ENCODE results near the gene JPH2. TPM values are rescaled to one million over a fixed set of nuclear protein-coding genes. Genes with fewer than 3 reads are reported as not detected.
"Not testable (repeated sequence)": the region's sequence is repeated elsewhere in the genome, so short reads cannot be mapped to it uniquely, and the experiment has no call there.

The JPH2 gene
- total RNA-seq, 1 donor from 2014 or later, result 0.13 TPM

GRCh38 chr20:44159125-44159524 lies 27.9 kb downstream of the JPH2 start:
- no peak for DNase-seq (ENCODE audit: low read depth in 2 of 2)

GRCh38 chr20:44157061-44157460 lies 29.9 kb downstream of the JPH2 start:
- no peak for DNase-seq (ENCODE audit: low read depth in 2 of 2)

DNA sequence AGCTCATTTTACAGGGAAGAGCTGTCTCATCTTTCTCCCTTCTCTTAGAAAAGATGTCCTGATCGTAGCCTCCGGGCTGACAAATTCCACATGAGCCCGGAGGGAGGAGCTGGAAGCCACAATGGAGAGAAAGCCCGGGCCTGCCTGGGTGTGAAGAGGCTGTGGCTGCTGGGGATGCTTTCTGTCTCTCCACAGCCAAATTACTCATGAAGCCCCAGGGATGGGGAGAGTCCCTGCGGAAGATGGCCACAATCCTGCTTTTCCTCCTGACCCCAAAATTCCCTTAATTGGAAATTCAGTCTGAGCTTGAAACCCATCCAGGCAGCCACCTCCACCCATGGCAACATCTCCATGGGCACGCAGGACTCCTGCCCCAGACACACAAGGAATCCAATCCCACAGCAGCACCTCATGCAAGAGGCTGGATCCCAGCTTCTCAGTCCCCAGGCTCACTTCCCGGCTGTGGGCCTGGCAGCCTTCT lies 32.4 kb downstream of the JPH2 start:
- no peak for DNase-seq (ENCODE audit: low read depth in 2 of 2)

- no peak for DNase-seq (ENCODE audit: low read depth in 2 of 2)
Observed at GRCh38 chr20:44153636-44154043, 33.3 kb downstream of the JPH2 start.

- DNase-seq (ENCODE audit: low read depth in 2 of 2), result no peak
Observed at GRCh38 chr20:44151621-44152416, 35.2 kb downstream of the JPH2 start.

DNA sequence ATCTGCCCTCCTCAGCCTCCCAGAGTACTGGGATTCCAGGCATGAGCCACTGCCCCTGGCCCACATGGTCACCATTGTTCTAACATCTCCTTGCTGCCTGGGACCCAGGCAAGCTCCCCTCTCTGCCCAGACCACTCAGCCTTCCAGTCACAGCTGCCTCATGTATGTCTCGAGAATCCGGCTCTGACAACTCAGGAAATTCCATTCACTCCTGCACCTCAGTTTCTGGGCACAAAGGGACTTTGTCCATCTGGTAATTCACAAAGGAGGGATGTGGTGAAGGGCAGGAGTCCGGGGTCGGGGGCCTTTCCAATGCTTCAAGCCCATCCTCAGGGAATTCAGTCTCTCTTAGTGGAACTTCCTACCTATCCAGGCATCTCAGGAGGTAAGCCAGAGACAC lies 40.7 kb downstream of the JPH2 start:
- no peak for DNase-seq (ENCODE audit: low read depth in 2 of 2)

DNA sequence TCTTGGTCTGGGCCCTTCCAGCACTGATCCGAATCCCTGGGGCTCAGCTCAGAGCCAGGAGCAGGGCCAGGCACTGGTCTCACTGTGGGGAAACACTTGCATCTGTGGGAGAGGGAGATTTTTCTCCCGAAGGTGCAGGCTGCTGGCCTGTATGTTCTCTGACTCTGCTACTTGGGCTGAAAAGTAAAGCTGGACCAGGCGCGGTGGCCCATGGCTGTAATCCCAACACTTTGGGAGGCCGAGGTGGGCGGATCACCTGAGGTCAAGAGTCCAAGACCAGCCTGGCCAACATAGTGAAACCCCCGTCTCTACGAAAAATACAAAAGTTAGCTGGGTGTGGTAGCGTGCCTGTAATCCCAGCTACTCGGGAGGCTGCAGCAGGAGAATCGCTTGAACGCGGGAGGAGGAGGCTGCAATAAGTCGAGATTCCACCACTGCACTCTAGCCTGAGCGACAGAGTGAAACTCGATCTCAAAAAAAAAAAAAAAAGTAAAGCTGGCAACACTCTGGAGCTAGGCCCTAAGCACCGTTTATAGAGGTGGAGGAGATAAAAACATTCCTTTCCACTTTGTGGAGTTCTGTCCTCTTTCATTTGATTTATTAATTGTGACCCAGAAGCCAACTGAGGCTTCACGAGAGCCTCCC lies 41.7 kb downstream of the JPH2 start:
- DNase-seq (ENCODE audit: low read depth in 2 of 2), result no peak

DNA sequence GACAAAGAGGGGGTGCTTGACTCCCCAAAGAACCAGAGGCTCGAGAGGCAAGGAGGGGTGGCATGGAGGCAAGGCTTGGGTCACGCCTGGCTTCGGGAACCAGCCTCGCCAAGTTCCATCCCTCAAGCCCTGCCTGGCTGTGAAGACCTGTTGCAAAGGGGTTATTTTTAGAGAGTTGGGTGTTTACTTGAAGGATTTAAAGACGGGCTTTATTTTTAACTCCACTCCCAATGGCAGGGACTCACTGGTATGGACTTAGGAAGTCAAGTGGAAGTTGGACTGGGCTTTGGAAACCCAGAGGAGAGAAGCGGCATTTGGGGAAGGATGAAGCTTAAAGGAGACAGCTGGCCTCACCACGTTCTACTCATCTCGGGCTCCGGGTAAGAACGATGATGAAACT lies 43.1 kb downstream of the JPH2 start:
- no peak for DNase-seq (ENCODE audit: low read depth in 2 of 2)

DNA sequence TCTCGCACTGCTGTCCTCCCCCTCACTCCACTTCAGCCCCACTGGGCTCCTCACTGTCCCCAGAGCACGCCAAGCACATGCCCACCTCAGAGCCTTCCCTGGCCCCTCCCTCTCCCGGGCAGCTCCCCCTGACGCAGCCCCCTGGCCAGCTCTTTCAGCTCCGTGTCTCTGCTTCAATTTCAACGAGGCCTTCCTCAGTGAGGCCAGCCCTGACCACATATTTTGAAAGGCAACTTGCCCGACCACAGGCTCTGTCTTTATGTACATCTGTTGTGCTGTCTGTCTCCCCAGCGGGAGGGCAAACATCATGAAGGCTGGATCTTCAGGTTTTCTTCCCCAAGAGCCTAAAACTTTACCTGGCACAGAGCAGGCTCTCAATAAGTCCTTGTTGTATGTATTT lies 44.6 kb downstream of the JPH2 start:
- no peak for DNase-seq (ENCODE audit: low read depth in 2 of 2)

DNA sequence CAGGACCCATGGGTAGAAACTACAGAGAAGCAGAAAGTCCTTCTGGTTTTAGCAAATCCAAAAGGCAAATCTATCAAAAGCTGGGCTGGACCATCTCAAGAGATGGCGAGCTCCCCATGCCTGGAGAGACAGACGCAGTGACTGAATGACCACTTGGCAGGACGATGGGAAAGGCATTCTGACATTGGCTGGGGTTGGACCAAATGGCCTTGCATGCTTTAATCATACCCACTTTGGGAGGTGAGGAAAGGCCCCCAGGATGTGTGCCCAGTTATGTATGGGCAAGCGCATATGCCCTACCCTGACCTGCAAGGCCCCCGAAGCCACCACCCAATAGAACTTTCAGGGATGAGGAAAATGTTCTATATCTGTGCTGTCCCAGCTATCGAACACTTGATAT lies 45.1 kb downstream of the JPH2 start:
- no peak for DNase-seq (ENCODE audit: low read depth in 2 of 2)

DNA sequence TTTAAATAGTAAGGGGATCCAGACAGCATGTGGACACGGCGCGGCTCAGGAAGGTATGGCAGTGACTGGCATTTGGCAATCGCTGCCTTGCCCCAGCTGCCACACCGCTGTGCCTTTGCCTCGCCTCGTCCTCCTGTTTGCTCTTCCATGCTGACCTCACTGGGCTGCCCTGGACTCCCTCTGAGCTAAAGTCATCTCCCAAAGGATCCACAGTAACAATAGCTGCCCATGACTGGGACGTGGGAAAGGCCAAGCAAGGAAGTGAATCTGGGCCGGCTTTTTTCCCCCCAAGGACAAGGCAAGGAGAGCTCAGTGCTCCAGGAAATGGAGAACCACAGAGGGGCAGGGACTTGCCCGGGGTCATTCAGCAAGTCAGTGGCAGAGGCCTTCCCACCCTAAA lies 48.1 kb downstream of the JPH2 start:
- DNase-seq (ENCODE audit: low read depth in 2 of 2), result peak in 1 of 2 donors; percentile 37

DNA sequence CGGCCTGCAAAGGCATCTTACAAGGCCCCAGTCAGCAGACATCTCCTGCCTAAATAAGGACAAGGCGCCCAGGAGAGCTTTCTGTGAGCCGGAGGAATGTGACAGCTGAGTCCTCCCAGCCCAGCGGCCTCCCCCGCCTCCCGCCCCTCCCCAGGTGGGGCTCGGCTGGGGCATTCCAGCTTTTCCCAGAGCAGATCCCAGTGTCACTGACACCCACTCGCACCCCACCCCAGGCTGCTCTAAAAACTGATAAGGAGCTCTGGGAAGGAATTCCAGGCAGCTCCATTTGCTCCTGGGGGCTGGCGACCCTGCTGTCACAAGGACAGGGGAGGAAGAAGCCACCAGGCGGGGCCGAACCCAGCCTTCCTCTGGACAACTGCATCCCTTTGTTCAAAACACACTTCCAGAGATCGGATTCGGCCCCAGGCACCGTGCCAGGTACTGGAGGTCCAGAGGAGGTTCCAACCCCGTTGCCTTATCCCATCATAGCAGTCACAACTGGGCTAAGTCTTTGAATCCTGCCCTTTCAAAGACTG lies 49.7 kb downstream of the JPH2 start:
- DNase-seq (ENCODE audit: low read depth in 2 of 2), result no peak

GRCh38 chr20:44136579-44137265 lies 50.3 kb downstream of the JPH2 start:
- DNase-seq (ENCODE audit: low read depth in 2 of 2), result no peak

DNA sequence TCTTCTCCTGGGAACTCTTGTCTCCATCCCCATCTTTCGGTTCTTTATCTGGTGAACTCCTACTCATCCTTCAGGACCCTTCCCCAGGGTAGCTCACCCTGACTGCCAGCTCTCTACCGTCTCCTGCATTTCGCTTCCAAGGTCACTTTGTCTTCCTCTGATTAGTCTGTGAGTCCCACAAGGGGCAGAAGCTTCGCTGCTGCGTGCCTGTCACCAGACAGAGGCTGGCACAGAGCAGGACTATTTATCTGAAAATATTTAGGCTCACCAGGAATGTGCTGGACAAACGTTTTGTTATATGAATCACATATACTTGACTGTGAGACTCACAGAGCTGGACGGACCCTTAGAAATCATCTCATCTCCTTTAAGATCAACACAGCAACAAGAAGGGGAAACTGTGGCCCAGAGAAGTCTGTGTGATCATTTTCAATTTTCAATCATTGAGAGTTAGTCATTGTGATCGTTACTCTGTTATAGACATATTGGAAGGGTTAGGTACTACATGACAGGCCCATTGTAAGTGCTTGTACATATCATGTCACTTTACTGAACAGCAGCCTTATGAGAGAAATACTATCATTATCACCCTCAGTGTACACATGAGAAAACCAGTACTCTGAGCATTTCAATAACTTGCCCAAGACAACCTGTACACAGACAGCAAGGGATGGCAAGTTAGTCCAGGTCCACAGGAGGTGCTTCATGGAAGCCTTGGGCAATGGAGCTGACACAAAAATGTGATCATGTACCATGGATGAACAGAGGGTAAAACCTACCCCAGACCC lies 51.4 kb downstream of the JPH2 start:
- DNase-seq (ENCODE audit: low read depth in 2 of 2), result no peak

DNA sequence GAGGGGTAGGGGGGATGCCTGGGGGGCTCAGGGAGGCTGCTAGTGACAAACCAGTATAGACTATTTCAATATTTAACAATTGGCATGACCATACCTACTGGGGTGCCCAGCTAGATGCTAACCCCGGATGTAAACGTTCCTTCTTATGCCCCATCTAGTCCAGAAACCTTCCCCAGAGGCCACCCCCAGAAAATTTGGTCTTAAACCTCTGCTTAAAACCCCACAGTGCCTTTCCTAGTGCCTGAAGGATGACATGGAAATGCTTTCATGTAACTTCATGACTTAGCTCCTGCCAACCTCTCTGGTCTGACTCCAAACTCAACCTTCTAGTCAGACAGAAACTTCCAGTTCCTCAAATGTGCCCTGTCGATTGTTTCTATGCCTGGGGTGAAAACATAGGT lies 52.0 kb downstream of the JPH2 start:
- no peak for DNase-seq (ENCODE audit: low read depth in 2 of 2)

DNA sequence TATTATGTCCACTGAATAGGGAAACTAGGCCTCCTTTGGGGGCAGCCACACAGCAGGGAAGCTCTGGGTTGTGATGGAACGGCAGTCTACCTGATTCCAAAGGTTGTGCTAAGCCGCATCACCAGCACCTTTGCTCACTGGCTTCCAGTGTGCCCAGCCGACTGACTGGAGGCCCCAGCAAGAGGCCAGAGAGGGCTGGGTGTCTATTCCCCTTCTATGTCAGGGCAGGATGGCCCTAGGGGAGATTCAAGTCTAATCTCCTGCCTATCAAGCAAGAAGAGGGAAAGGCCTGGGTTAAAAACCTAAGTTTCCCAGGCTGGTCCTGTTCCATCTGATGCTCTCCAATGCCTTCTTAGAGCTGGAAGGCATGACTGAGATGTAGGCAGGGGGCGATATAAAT lies 53.6 kb downstream of the JPH2 start:
- no peak for DNase-seq (ENCODE audit: low read depth in 2 of 2)

GRCh38 chr20:44131704-44132103 lies 55.3 kb downstream of the JPH2 start:
- no peak for DNase-seq (ENCODE audit: low read depth in 2 of 2)

DNA sequence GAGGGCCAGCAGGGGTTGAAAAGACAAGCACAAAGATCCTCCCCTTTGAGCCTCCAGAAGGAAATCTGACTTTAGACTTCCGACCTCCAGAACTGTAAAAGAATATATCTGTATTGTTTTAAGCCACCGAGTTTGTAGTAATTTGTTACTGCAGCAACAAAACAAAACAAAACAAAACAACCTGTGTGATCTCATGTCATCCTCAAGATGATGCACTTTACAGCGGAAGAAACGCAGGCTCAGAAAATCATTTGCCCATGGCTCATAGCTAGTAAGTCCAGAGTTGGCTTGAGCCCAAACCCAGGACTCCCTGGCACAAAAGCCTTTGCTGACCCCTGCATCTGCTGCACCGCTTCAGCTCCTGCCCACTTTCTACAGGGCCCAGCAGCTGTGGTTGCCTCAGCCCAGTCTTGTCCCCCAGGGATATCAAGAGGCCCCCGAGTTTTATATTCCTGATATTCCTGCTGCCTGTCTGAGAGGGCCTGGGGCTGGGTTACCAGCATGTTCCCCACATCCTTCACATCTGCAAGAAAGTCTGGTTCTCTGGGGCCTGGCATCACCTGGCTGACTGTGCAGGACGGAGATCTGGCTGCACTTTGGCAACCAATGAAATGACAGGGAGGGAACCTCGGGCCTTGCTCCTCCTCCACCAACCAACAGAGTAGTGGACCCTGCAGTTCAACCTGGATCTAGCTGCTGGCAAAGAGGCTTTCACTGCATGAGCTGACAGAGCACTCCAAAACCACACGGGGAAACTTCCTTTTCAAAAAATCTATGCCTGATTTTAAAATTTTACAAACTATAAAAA lies 56.9 kb downstream of the JPH2 start:
- DNase-seq (ENCODE audit: low read depth in 2 of 2), result peak in 1 of 2 donors; percentile 45

- not testable (repeated sequence) for DNase-seq (ENCODE audit: low read depth in 2 of 2)
Observed at GRCh38 chr20:44129300-44129699, 57.7 kb downstream of the JPH2 start.

DNA sequence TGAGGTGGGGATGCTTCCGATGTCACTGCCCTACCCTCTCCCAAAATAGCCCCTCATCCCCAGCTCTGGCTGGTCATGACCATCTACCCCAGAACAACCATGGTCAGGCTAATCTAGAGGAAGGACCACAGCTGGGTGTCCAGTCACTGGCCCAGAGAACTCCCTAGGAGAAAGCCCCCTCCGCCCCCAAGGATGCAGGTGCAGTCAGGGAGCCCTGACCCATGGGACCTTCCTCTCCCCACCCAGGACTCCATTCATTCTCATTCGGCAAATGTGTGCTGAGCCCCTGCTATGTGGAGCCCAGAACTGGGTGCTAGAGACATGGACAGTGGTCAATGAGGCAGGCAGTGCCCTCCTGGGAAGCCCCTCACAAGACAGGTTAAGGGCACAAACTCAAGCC lies 60.5 kb downstream of the JPH2 start:
- DNase-seq (ENCODE audit: low read depth in 2 of 2), result no peak

Measured in dermis microvascular lymphatic vessel endothelial cell (primary cell).